A549 (cell line): ENCODE results near the gene TRIO. TPM values are rescaled to one million over a fixed set of nuclear protein-coding genes. Genes with fewer than 3 reads are reported as not detected.

Experiments used
- ATAC-seq, 2 experiments: fragments of 200-7000 bp in 1 of 2; fragments of >200 bp in 1 of 2; cut with Nextera tagmentation in 1 of 2; cut with Tn5 transposase in 1 of 2; 3 replicates each; pipeline versions ENCODE4 v1.8.0 to v1.9.1; 2018 to 2020; ENCODE audit warnings: mild to moderate bottlenecking in 1 of 2, moderate library complexity in 1 of 2
- CTCF ChIA-PET: fragments of 300-600 bp; sonication (Branson Sonifier 250); formaldehyde crosslinking; extraction: SDS; loops from one replicate; lab custom pipeline; 2021; ENCODE audit warnings: antibody characterized with exemption, inconsistent platforms; lab: Yijun Ruan, JAX
- POLR2A ChIA-PET: fragments of 350-600 bp; formaldehyde crosslinking; extraction: SDS; loops from one replicate; lab custom pipeline; 2021; ENCODE audit warnings: antibody characterized with exemption, inconsistent platforms; lab: Yijun Ruan, JAX
- DNase-seq, 2 experiments: peaks; one replicate each; pipeline versions ENCODE4 v3.0.0 to v3.0.0-alpha.2; 2011 to 2016; ENCODE audit warnings: low read depth in 1 of 2, low spot score in 1 of 2
- FAIRE-seq: peaks from 2 replicates; lab custom pipeline; 2011; peaks lifted over from hg19 to GRCh38; lab: Jason Lieb, UNC
- H3K27ac ChIP-seq, 2 experiments: fragments of >200 bp; sonication (Bioruptor Twin); formaldehyde crosslinking; 3 replicates each; pipeline ENCODE4 v1.5.1; 2016 to 2017
- H3K4me1 ChIP-seq: fragments of >200 bp; sonication (Bioruptor Twin); formaldehyde crosslinking; 3 replicates; pipeline ENCODE4 v1.6.1; 2016
- H3K4me2 ChIP-seq: fragments of >200 bp; sonication (Bioruptor Twin); formaldehyde crosslinking; 3 replicates; pipeline ENCODE4 v1.6.1; 2016
- H3K4me3 ChIP-seq: fragments of >200 bp; sonication (Bioruptor Twin); formaldehyde crosslinking; 3 replicates; pipeline ENCODE4 v1.5.1; 2016
- H3K9me3 ChIP-seq: fragments of >200 bp; sonication (Bioruptor Twin); formaldehyde crosslinking; 3 replicates; pipeline ENCODE4 v1.6.1; 2016
- BCL3 ChIP-seq: fragments of >200 bp; sonication (Bioruptor Twin); formaldehyde crosslinking; IDR thresholded peaks from 3 replicates; pipeline ENCODE4 v1.6.1; 2016
- BHLHE40 ChIP-seq: IDR thresholded peaks from 2 replicates; pipeline ENCODE4 v1.6.1; 2012; ENCODE audit warnings: low read depth, low read length, inconsistent platforms
- CBX2 ChIP-seq: fragments of 200-600 bp; sonication (generic); IDR thresholded peaks from 2 replicates; pipeline ENCODE4 v1.6.1; 2016; ENCODE audit warnings: low read depth, mild to moderate bottlenecking, borderline replicate concordance
- CEBPB ChIP-seq, 2 experiments: fragments of >200 bp in 1 of 2; sonication (Bioruptor Twin) in 1 of 2; formaldehyde crosslinking in 1 of 2; IDR thresholded peaks; 2 replicates each; pipeline ENCODE4 v1.6.1; 2012 to 2016
- CHD4 ChIP-seq: fragments of 200-600 bp; sonication (generic); IDR thresholded peaks from 2 replicates; pipeline ENCODE4 v1.6.1; 2016; ENCODE audit warnings: antibody characterized with exemption, mild to moderate bottlenecking, borderline replicate concordance
- ELK1 ChIP-seq: fragments of 150-350 bp; IDR thresholded peaks from 2 replicates; pipeline ENCODE4 v1.6.1; 2014; ENCODE audit warnings: low read depth, mild to moderate bottlenecking, low read length
- ESRRA ChIP-seq: fragments of 150-350 bp; IDR thresholded peaks from 2 replicates; pipeline ENCODE4 v1.6.1; 2014; ENCODE audit warnings: mild to moderate bottlenecking, low read length, borderline replicate concordance
- FOSB ChIP-seq: fragments of 250-450 bp; sonication (Bioruptor Pico); IDR thresholded peaks from 2 replicates; pipeline ENCODE4 v1.5.0; 2020; ENCODE audit warnings: mild to moderate bottlenecking, moderate library complexity
- FOSL2 ChIP-seq, 2 experiments: fragments of 450-650 bp in 1 of 2; fragments of >200 bp in 1 of 2; sonication (Bioruptor Twin) in 1 of 2; formaldehyde crosslinking; IDR thresholded peaks; 2 replicates each; pipeline versions ENCODE4 v1.5.0 to v1.6.1; 2016 to 2020; ENCODE audit warnings: mild to moderate bottlenecking in 1 of 2, moderate library complexity in 1 of 2
- HES2 ChIP-seq: fragments of >200 bp; sonication (Bioruptor Twin); formaldehyde crosslinking; IDR thresholded peaks from 2 replicates; pipeline ENCODE4 v1.6.1; 2016
- HMGXB4 ChIP-seq: fragments of 250-450 bp; sonication (Bioruptor Pico); IDR thresholded peaks from 2 replicates; pipeline ENCODE4 v1.5.0; 2021; ENCODE audit warnings: mild to moderate bottlenecking, moderate library complexity, borderline replicate concordance
- HOXA7 ChIP-seq: fragments of 250-450 bp; sonication (Bioruptor Pico); IDR thresholded peaks from 2 replicates; pipeline ENCODE4 v1.5.0; 2020; ENCODE audit warnings: mild to moderate bottlenecking, moderate library complexity
- HOXB13 ChIP-seq: fragments of 250-450 bp; sonication (Bioruptor Pico); IDR thresholded peaks from 2 replicates; pipeline ENCODE4 v1.5.0; 2020; ENCODE audit warnings: low read depth, mild to moderate bottlenecking, moderate library complexity
- HOXB5 ChIP-seq: fragments of 250-450 bp; sonication (Bioruptor Pico); IDR thresholded peaks from 2 replicates; pipeline ENCODE4 v1.5.0; 2020; ENCODE audit warnings: mild to moderate bottlenecking, moderate library complexity
- JUN ChIP-seq, 2 experiments: fragments of >200 bp; sonication (Bioruptor Twin); formaldehyde crosslinking; IDR thresholded peaks; 2 replicates in 1 of 2; 3 replicates in 1 of 2; pipeline ENCODE4 v1.6.1; 2016 to 2017
- JUNB ChIP-seq: fragments of >200 bp; sonication (Bioruptor Twin); formaldehyde crosslinking; IDR thresholded peaks from 2 replicates; pipeline ENCODE4 v1.6.1; 2016
- KDM5A ChIP-seq: fragments of 200-600 bp; sonication (generic); IDR thresholded peaks from 2 replicates; pipeline ENCODE4 v1.6.1; 2016; ENCODE audit warnings: antibody characterized with exemption, mild to moderate bottlenecking
- MAFK ChIP-seq: fragments of 450-650 bp; IDR thresholded peaks from 2 replicates; pipeline ENCODE4 v1.6.1; 2014; ENCODE audit not compliant: partially characterized antibody
- MAZ ChIP-seq: fragments of 150-350 bp; IDR thresholded peaks from 2 replicates; pipeline ENCODE4 v1.6.1; 2014; ENCODE audit warnings: antibody characterized with exemption, low read depth, low read length, borderline replicate concordance
- NFE2L2 ChIP-seq: fragments of 150-350 bp; conservative IDR thresholded peaks from 2 replicates; pipeline ENCODE4 v1.6.1; 2014; ENCODE audit warnings: low read length
- NR3C1 ChIP-seq: fragments of >200 bp; sonication (Bioruptor Twin); formaldehyde crosslinking; IDR thresholded peaks from 3 replicates; pipeline ENCODE4 v1.6.1; 2017
- PBX3 ChIP-seq: IDR thresholded peaks from 2 replicates; pipeline ENCODE4 v1.6.1; 2012
- POLR2A ChIP-seq: IDR thresholded peaks from 2 replicates; pipeline ENCODE4 v1.6.1; 2012; ENCODE audit warnings: mild to moderate bottlenecking, low read length
- POLR2AphosphoS2 ChIP-seq: conservative IDR thresholded peaks from 2 replicates; pipeline ENCODE4 v1.6.1; 2012; ENCODE audit warnings: low read length, improper control_type of control experiment, inconsistent platforms
- ZC3H11A ChIP-seq: fragments of 450-650 bp; IDR thresholded peaks from 2 replicates; pipeline ENCODE4 v1.6.1; 2014; ENCODE audit warnings: antibody characterized with exemption, mild to moderate bottlenecking
- ZNF302 ChIP-seq: fragments of 250-450 bp; sonication (Bioruptor Pico); IDR thresholded peaks from 2 replicates; pipeline ENCODE4 v1.9.0; 2021; ENCODE audit warnings: inconsistent platforms, mild to moderate bottlenecking, moderate library complexity
- WGBS: methylation state at CpG from one replicate; pipeline ENCODE4 v1.1.6; 2017; ENCODE audit errors: missing lambda C conversion rate; 5-methylcytosine and 5-hydroxymethylcytosine counted together
- polyA plus RNA-seq, 4 experiments: library from polyadenylated mRNA; depleted of rRNA in 3 of 4; stranded (reverse); fragments of >200 nt; fragmentation: RNase III in 1 of 4; extraction: RNeasy Plus Mini Kit Qiagen cat#74134 plus additional on column Dnase treatment in 1 of 4; gene quantifications; 2 replicates in 3 of 4; 3 replicates in 1 of 4; pipeline ENCODE4 v1.2.3, GENCODE V29; 2011 to 2017
- TF ChIP-seq, protein P1 (sequence below): fragments of 250-450 bp; sonication (Bioruptor Pico); IDR thresholded peaks from 2 replicates; pipeline ENCODE4 v1.5.0; 2020; ENCODE audit warnings: low read depth, mild to moderate bottlenecking, moderate library complexity
- TF ChIP-seq, protein P2 (sequence below): IDR thresholded peaks from 2 replicates; pipeline ENCODE4 v1.6.1; 2012

The TRIO gene
- polyA plus RNA-seq, 2 of the 4 experiments (the other 2 are of a cell fraction) = 47.5 to 79.0 TPM

DNA sequence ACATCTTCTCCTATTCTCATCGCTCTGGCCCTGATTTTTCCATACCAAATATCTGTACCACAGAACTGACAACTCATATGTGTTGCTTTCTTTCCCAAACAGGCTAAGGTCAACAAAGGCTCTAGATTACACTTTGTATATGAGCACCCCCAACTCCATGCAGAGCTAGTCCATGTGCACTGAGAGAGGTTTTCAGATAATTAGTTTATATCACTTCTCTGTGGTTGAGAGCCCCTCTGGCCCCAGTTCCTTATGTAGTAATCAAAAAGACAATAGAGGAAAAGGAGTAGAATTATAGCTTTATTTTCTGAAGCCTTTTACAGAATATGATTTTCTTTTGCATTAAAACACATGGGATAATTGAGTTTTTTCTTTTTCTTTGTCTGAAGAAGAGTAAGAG lies 120.0 kb downstream of the TRIO start:
- TF ChIP-seq BHLHE40 (no peak), NR3C1 (no peak), HES2 (no peak), JUNB (no peak), CBX2 (no peak), POLR2AphosphoS2 (no peak), KDM5A (no peak), ZNF302 (CRISPR knock-in tag) (no peak), MAZ (no peak), HOXA7 (CRISPR knock-in tag) (no peak), CHD4 (no peak), JUN (IDR thresholded peaks at IDR 0.05) (no peak), FOSB (CRISPR knock-in tag) (no peak), HOXB13 (CRISPR knock-in tag) (no peak), CEBPB (IDR thresholded peaks at IDR 0.05) (no peak)
- TF ChIP-seq, protein P1, sequence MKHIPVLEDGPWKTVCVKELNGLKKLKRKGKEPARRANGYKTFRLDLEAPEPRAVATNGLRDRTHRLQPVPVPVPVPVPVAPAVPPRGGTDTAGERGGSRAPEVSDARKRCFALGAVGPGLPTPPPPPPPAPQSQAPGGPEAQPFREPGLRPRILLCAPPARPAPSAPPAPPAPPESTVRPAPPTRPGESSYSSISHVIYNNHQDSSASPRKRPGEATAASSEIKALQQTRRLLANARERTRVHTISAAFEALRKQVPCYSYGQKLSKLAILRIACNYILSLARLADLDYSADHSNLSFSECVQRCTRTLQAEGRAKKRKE = no peak
- ATAC-seq (no peak), DNase-seq (no peak), FAIRE-seq (no peak)
- 90% methylated on average over 1 of the region's 1 CpG for WGBS
- Histone ChIP-seq H3K27ac (peak overlapping the region; percentile 66 to 78; a peak in 4 of 6 replicates), H3K4me2 (peak overlapping the region; percentile 81), H3K9me3 (no peaks in the 10 kb centered on the region), H3K4me1 (peaks cover 74% of the 10 kb centered on the region), H3K4me3 (no peak overlapping the region)
- ChIA-PET POLR2A (no interaction called here), CTCF (interaction anchor here (1.0 kb wide), 1 partner anchor 91 kb away, joined by 3 read pairs; no protein-coding TSS in a partner anchor)

- ATAC-seq = no peak
- H3K4me2 ChIP-seq = peak overlapping the region; percentile 81
- no peak for FAIRE-seq
- DNase-seq = no peak
- H3K27ac ChIP-seq = peak overlapping the region; percentile 66 to 78; a peak in 5 of 6 replicates
- H3K4me3 ChIP-seq = no peak overlapping the region
- TF ChIP-seq PBX3 (no peak), POLR2A (no peak), HMGXB4 (no peak), BCL3 (no peak), NFE2L2 (no peak), MAFK (no peak), ESRRA (no peak), FOSL2 (IDR thresholded peaks at IDR 0.05) (no peak), FOSL2 (CRISPR knock-in tag; IDR thresholded peaks at IDR 0.05) (no peak), ZC3H11A (no peak), ELK1 (no peak), HOXB5 (CRISPR knock-in tag) (no peak), JUN (IDR thresholded peaks at IDR 0.05) (no peak)
- TF ChIP-seq, protein P2, sequence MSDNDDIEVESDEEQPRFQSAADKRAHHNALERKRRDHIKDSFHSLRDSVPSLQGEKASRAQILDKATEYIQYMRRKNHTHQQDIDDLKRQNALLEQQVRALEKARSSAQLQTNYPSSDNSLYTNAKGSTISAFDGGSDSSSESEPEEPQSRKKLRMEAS = no peak
- CTCF ChIA-PET = interaction anchor here (1.0 to 1.7 kb wide), 2 partner anchors 90 to 103 kb away, joined by 3 to 4 read pairs; no protein-coding TSS in a partner anchor
- H3K4me1 ChIP-seq = peaks cover 76% of the 10 kb centered on the region
- POLR2A ChIA-PET = no interaction called here
- H3K9me3 ChIP-seq = no peaks in the 10 kb centered on the region
- 37% methylated on average over 2 of the region's 2 CpGs for WGBS
Measured at GRCh38 chr5:14263699-14264098, 120.6 kb downstream of the TRIO start.
